Mucosa of stomach (tissue), 1 donor: ENCODE results near the gene ROPN1B.
"Not testable (repeated sequence)": the region's sequence is repeated elsewhere in the genome, so short reads cannot be mapped to it uniquely, and the experiment has no call there.

Experiments used
- H3K27me3 ChIP-seq: one replicate; pipeline ENCODE4 v1.7.0; 2013; ENCODE audit warnings: mild to moderate bottlenecking, low read length; ENCODE audit not compliant: control insufficient read depth, insufficient read depth
- H3K36me3 ChIP-seq: one replicate; pipeline ENCODE4 v1.7.0; 2013; ENCODE audit warnings: low read length; ENCODE audit not compliant: control insufficient read depth, insufficient read depth
- H3K4me1 ChIP-seq: one replicate; pipeline ENCODE4 v1.7.0; 2013; ENCODE audit warnings: mild to moderate bottlenecking, low read length; ENCODE audit not compliant: control insufficient read depth, insufficient read depth
- H3K4me3 ChIP-seq: one replicate; pipeline ENCODE4 v1.7.0; 2013; ENCODE audit warnings: low read length
- H3K9ac ChIP-seq: one replicate; pipeline ENCODE4 v1.7.0; 2013; ENCODE audit warnings: mild to moderate bottlenecking, low read length, moderate library complexity
- H3K9me3 ChIP-seq: one replicate; pipeline ENCODE4 v1.7.0; 2013; ENCODE audit warnings: mild to moderate bottlenecking, low read length, moderate library complexity; ENCODE audit not compliant: control insufficient read depth
- donor health status: Pancreatic carcinoma.

Gene ROPN1B

GRCh38 chr3:125960456-125961288 lies 8.3 kb upstream of the ROPN1B start:
- no peaks in the 10 kb centered on the region for H3K4me1 ChIP-seq
- peaks cover 7% of the 10 kb centered on the region for H3K27me3 ChIP-seq
- no peaks in the 10 kb centered on the region for H3K36me3 ChIP-seq
- no peaks in the 10 kb centered on the region for H3K9me3 ChIP-seq
- no peak overlapping the region for H3K9ac ChIP-seq
- H3K4me3 ChIP-seq, result no peak overlapping the region

GRCh38 chr3:125961289-125961589 lies 7.7 kb upstream of the ROPN1B start:
- Histone ChIP-seq H3K27me3 (peaks cover 7% of the 10 kb centered on the region), H3K4me3 (no peak overlapping the region), H3K9ac (no peak overlapping the region), H3K4me1 (no peaks in the 10 kb centered on the region), H3K36me3 (no peaks in the 10 kb centered on the region), H3K9me3 (no peaks in the 10 kb centered on the region)

GRCh38 chr3:125963834-125964233 lies 5.1 kb upstream of the ROPN1B start:
- not testable (repeated sequence) for H3K4me1 ChIP-seq, H3K9ac ChIP-seq, H3K9me3 ChIP-seq, H3K4me3 ChIP-seq, H3K36me3 ChIP-seq, H3K27me3 ChIP-seq

- no peaks in the 10 kb centered on the region for H3K4me1 ChIP-seq
- no peaks in the 10 kb centered on the region for H3K36me3 ChIP-seq
- no peak overlapping the region for H3K9ac ChIP-seq
- H3K4me3 ChIP-seq, result no peak overlapping the region
- H3K27me3 ChIP-seq, result peaks cover 12% of the 10 kb centered on the region
- no peaks in the 10 kb centered on the region for H3K9me3 ChIP-seq
These were observed 3.5 kb upstream of the ROPN1B start for GRCh38 chr3:125965505-125965904.

- H3K4me1 ChIP-seq, result peaks cover 3% of the 10 kb centered on the region
- no peak overlapping the region for H3K4me3 ChIP-seq
- H3K27me3 ChIP-seq, result peaks cover 22% of the 10 kb centered on the region
- no peaks in the 10 kb centered on the region for H3K36me3 ChIP-seq
- H3K9ac ChIP-seq, result no peak overlapping the region
- H3K9me3 ChIP-seq, result no peaks in the 10 kb centered on the region
These were observed 1.8 kb upstream of the ROPN1B start for GRCh38 chr3:125967156-125967555.

GRCh38 chr3:125968121-125968520 lies 857 bp upstream of the ROPN1B start:
- not testable (repeated sequence) for H3K9me3 ChIP-seq, H3K36me3 ChIP-seq, H3K4me3 ChIP-seq, H3K9ac ChIP-seq, H3K4me1 ChIP-seq
- peaks cover 23% of the 10 kb centered on the region for H3K27me3 ChIP-seq

- H3K9ac ChIP-seq, H3K36me3 ChIP-seq, H3K4me1 ChIP-seq, H3K4me3 ChIP-seq, H3K9me3 ChIP-seq: not testable (repeated sequence)
- H3K27me3 ChIP-seq, result peaks cover 23% of the 10 kb centered on the region
These were observed 3.3 kb downstream of the ROPN1B start for GRCh38 chr3:125971997-125972944.

GRCh38 chr3:125975245-125976002 lies 6.4 kb downstream of the ROPN1B start:
- not testable (repeated sequence) for H3K36me3 ChIP-seq, H3K4me3 ChIP-seq, H3K9me3 ChIP-seq, H3K4me1 ChIP-seq, H3K9ac ChIP-seq
- H3K27me3 ChIP-seq, result peaks cover 15% of the 10 kb centered on the region

- H3K27me3 ChIP-seq, result peaks cover 12% of the 10 kb centered on the region
- H3K36me3 ChIP-seq, H3K4me1 ChIP-seq, H3K9me3 ChIP-seq, H3K9ac ChIP-seq, H3K4me3 ChIP-seq: not testable (repeated sequence)
These were observed 7.0 kb downstream of the ROPN1B start for GRCh38 chr3:125976003-125976390.

GRCh38 chr3:125977104-125977503 lies 8.1 kb downstream of the ROPN1B start:
- not testable (repeated sequence) for H3K9me3 ChIP-seq, H3K9ac ChIP-seq, H3K4me3 ChIP-seq, H3K27me3 ChIP-seq, H3K36me3 ChIP-seq, H3K4me1 ChIP-seq

- not testable (repeated sequence) for H3K9ac ChIP-seq, H3K4me1 ChIP-seq, H3K9me3 ChIP-seq, H3K27me3 ChIP-seq, H3K4me3 ChIP-seq, H3K36me3 ChIP-seq
These were observed 16.0 kb downstream of the ROPN1B start for GRCh38 chr3:125984951-125985350.
